Smooth muscle cell (in vitro differentiated cells): ENCODE data around the gene RIMKLB. TPM values are rescaled to one million over a fixed set of nuclear protein-coding genes. Genes with fewer than 3 reads are reported as not detected.
A peak's percentile ranks its signal among the peaks of the same experiment; 100 is the strongest.

Experiments used
- DNase-seq: peaks from one replicate; lab custom pipeline; 2025; ENCODE audit not compliant: unreplicated experiment; lab: John Stamatoyannopoulos, UW
- H2AFZ ChIP-seq: fragments of 200-600 bp; sonication (generic); 2 replicates; pipeline ENCODE4 v1.6.0; 2016; ENCODE audit warnings: antibody characterized with exemption, low read depth, mild to moderate bottlenecking
- H3F3A ChIP-seq: fragments of 200-600 bp; sonication (generic); 2 replicates; pipeline ENCODE4 v1.6.0; 2017; ENCODE audit warnings: antibody characterized with exemption, low read depth
- H3K27ac ChIP-seq: fragments of 200-600 bp; sonication (generic); 2 replicates; pipeline ENCODE4 v1.5.1; 2016; ENCODE audit warnings: low read depth, mild to moderate bottlenecking
- H3K27me3 ChIP-seq: fragments of 200-600 bp; sonication (generic); 2 replicates; pipeline ENCODE4 v1.6.1; 2016; ENCODE audit warnings: low read depth, mild to moderate bottlenecking
- H3K36me3 ChIP-seq: fragments of 200-600 bp; sonication (generic); 2 replicates; pipeline ENCODE4 v1.5.1; 2016; ENCODE audit warnings: low read depth
- H3K4me1 ChIP-seq: fragments of 200-600 bp; sonication (generic); 2 replicates; pipeline ENCODE4 v1.5.1; 2016; ENCODE audit warnings: low read depth
- H3K4me2 ChIP-seq: fragments of 200-600 bp; sonication (generic); 2 replicates; pipeline ENCODE4 v1.6.0; 2016; ENCODE audit warnings: mild to moderate bottlenecking
- H3K4me3 ChIP-seq: fragments of 200-600 bp; sonication (generic); 2 replicates; pipeline ENCODE4 v1.5.1; 2016; ENCODE audit warnings: mild to moderate bottlenecking
- H3K79me2 ChIP-seq: fragments of 200-600 bp; sonication (generic); 2 replicates; pipeline ENCODE4 v1.6.0; 2016; ENCODE audit warnings: low read depth, mild to moderate bottlenecking
- H3K9ac ChIP-seq: fragments of 200-600 bp; sonication (generic); 2 replicates; pipeline ENCODE4 v1.6.0; 2016; ENCODE audit warnings: low read depth
- H3K9me3 ChIP-seq: fragments of 200-600 bp; sonication (generic); replicated peaks from 2 replicates; pipeline ENCODE4 v1.5.1; 2016; ENCODE audit warnings: low read depth
- H4K20me1 ChIP-seq: fragments of 200-600 bp; sonication (generic); 2 replicates; pipeline ENCODE4 v1.6.0; 2016; ENCODE audit warnings: low read depth
- CTCF ChIP-seq: fragments of 200-600 bp; sonication (generic); IDR thresholded peaks from 2 replicates; pipeline ENCODE4 v1.5.1; 2017; ENCODE audit warnings: borderline replicate concordance, mild to moderate bottlenecking, antibody characterized with exemption; ENCODE audit not compliant: insufficient read depth, poor library complexity, severe bottlenecking
- WGBS: methylation state at CpG from one replicate; pipeline ENCODE4 v1.1.7; 2016; ENCODE audit warnings: low lambda C conversion rate; 5-methylcytosine and 5-hydroxymethylcytosine counted together
- polyA plus RNA-seq: library from polyadenylated mRNA; unstranded; fragments of >200 nt; fragmentation: Nextera tagmentation; extraction: Ambion mirVana; gene quantifications from 2 replicates; pipeline ENCODE4 v1.2.1, GENCODE V29; 2016
- total RNA-seq: library from RNA; depleted of rRNA; stranded (reverse); fragments of >200 nt; gene quantifications from 2 replicates; pipeline ENCODE4 v1.2.3, GENCODE V29; 2014

RIMKLB gene
- total and polyA plus RNA-seq, 2 experiments from 2014 or later = 11.9 to 32.1 TPM

- TF ChIP-seq CTCF = no peak
- no peak overlapping the region for H2AFZ ChIP-seq
- H3K27me3 ChIP-seq = no peaks in the 10 kb centered on the region
- 6% methylated on average over 1 of the region's 1 CpG for WGBS
- H3K27ac ChIP-seq = peak overlapping the region; percentile 63
- no peaks in the 10 kb centered on the region for H3F3A ChIP-seq
- no peaks in the 10 kb centered on the region for H4K20me1 ChIP-seq
- H3K4me1 ChIP-seq = peaks cover 14% of the 10 kb centered on the region
- no peaks in the 10 kb centered on the region for H3K36me3 ChIP-seq
- no peak for DNase-seq
- H3K4me2 ChIP-seq = no peak overlapping the region
- no peaks in the 10 kb centered on the region for H3K79me2 ChIP-seq
- H3K9ac ChIP-seq = no peak overlapping the region
- no peaks in the 10 kb centered on the region for H3K9me3 ChIP-seq
- no peak overlapping the region for H3K4me3 ChIP-seq
These were observed 39.4 kb upstream of the RIMKLB start for GRCh38 chr12:8658346-8658745.

- H3K9ac ChIP-seq = no peak overlapping the region
- no peaks in the 10 kb centered on the region for H3K27me3 ChIP-seq
- no peak overlapping the region for H3K4me2 ChIP-seq
- no peak overlapping the region for H3K4me3 ChIP-seq
- H3K36me3 ChIP-seq = no peaks in the 10 kb centered on the region
- no peak overlapping the region for H3K27ac ChIP-seq
- no peaks in the 10 kb centered on the region for H3F3A ChIP-seq
- H3K79me2 ChIP-seq = no peaks in the 10 kb centered on the region
- no peaks in the 10 kb centered on the region for H4K20me1 ChIP-seq
- no peak overlapping the region for H2AFZ ChIP-seq
- no peaks in the 10 kb centered on the region for H3K9me3 ChIP-seq
- TF ChIP-seq CTCF = no peak
- DNase-seq = no peak
- 72% methylated on average over 3 of the region's 3 CpGs for WGBS
- H3K4me1 ChIP-seq = peaks cover 14% of the 10 kb centered on the region
These were observed 36.8 kb upstream of the RIMKLB start for GRCh38 chr12:8661016-8661415.

GRCh38 chr12:8661751-8662150 is 36.0 kb upstream of the RIMKLB start:
- Histone ChIP-seq H3F3A (no peaks in the 10 kb centered on the region), H3K36me3 (no peaks in the 10 kb centered on the region), H3K9ac (peak overlapping the region; percentile 55), H4K20me1 (no peaks in the 10 kb centered on the region), H3K79me2 (no peaks in the 10 kb centered on the region), H3K4me2 (peak overlapping the region; percentile 27), H3K27ac (no peak overlapping the region), H3K4me1 (peaks cover 14% of the 10 kb centered on the region), H2AFZ (no peak overlapping the region), H3K4me3 (no peak overlapping the region), H3K27me3 (no peaks in the 10 kb centered on the region), H3K9me3 (no peaks in the 10 kb centered on the region)
- DNase-seq = no peak
- 86% methylated on average over 3 of the region's 3 CpGs for WGBS
- no peak for TF ChIP-seq CTCF

GRCh38 chr12:8662593-8662992 is 35.2 kb upstream of the RIMKLB start, which contains the start of gene MFAP5:
Gene MFAP5, minus strand, starts transcription at chr12:8662826. Its CDS starts 722 bp downstream, at chr12:8662104.
- 71% methylated on average over 6 of the region's 6 CpGs for WGBS
- DNase-seq = no peak
- H3K4me1 ChIP-seq = peaks cover 14% of the 10 kb centered on the region

More at GRCh38 chr12:8662593-8662992, 35.2 kb upstream of the RIMKLB start, which contains the start of gene MFAP5:
- Histone ChIP-seq H3K36me3 (no peaks in the 10 kb centered on the region), H3K4me2 (peak within 1 kb of the TSS; percentile 27), H3K27ac (peak within 1 kb of the TSS; percentile 71), H3K27me3 (no peaks in the 10 kb centered on the region), H3K79me2 (no peaks in the 10 kb centered on the region), H3K4me3 (no peak within 1 kb of the TSS), H4K20me1 (no peaks in the 10 kb centered on the region), H3F3A (no peaks in the 10 kb centered on the region), H2AFZ (peak within 1 kb of the TSS; percentile 3), H3K9me3 (no peaks in the 10 kb centered on the region), H3K9ac (peak within 1 kb of the TSS; percentile 55)
- no peak for TF ChIP-seq CTCF
